Upper lobe of left lung (tissue), 4 donors: ENCODE measurements around the gene AGO3.

ENCODE experiments used
- CTCF ChIP-seq, 6 experiments: fragments of 450-650 bp in 4 of 6; fragments of 200-600 bp in 2 of 6; sonication (generic) in 2 of 6; IDR thresholded peaks; one replicate each; pipeline ENCODE4 v1.5.1; 2016 to 2019; ENCODE audit warnings: antibody characterized with exemption in 6 of 6
- POLR2A ChIP-seq, 4 donors: fragments of 450-650 bp; IDR thresholded peaks; one replicate each; pipeline ENCODE4 v1.5.1; 2016 to 2017; ENCODE audit warnings: antibody characterized with exemption in 4 of 4, mild to moderate bottlenecking in 2 of 4

- TF ChIP-seq CTCF (IDR thresholded peaks at IDR 0.05) (no peak), POLR2A (IDR thresholded peaks at IDR 0.05) (no peak)
Measured at GRCh38 chr1:36006941-36007500, 76.1 kb downstream of the AGO3 start.
